WERI-Rb-1 (cell line): ENCODE measurements around the gene KDM8.

Experiments used
- DNase-seq: peaks from one replicate; pipeline ENCODE4 v3.0.0-alpha.2; 2020
- H3K27ac ChIP-seq: fragments of 250-450 bp; sonication (Bioruptor Pico); 2 replicates; pipeline ENCODE4 v1.5.1; 2020; ENCODE audit warnings: mild to moderate bottlenecking, moderate library complexity
- H3K27me3 ChIP-seq: fragments of 250-450 bp; sonication (Bioruptor Pico); 2 replicates; pipeline ENCODE4 v1.5.1; 2021; ENCODE audit warnings: mild to moderate bottlenecking, low read depth, moderate library complexity; ENCODE audit not compliant: insufficient read depth, severe bottlenecking
- H3K36me3 ChIP-seq: fragments of 250-450 bp; sonication (Bioruptor Pico); 2 replicates; pipeline ENCODE4 v1.5.1; 2020; ENCODE audit warnings: mild to moderate bottlenecking, moderate library complexity
- H3K4me3 ChIP-seq: 2 replicates; pipeline ENCODE4 v1.5.1; 2011; ENCODE audit warnings: low read depth, mild to moderate bottlenecking, control low read depth, low read length
- H3K9me3 ChIP-seq: fragments of 250-450 bp; sonication (Bioruptor Pico); 2 replicates; pipeline ENCODE4 v1.5.1; 2021; ENCODE audit warnings: mild to moderate bottlenecking, moderate library complexity; ENCODE audit not compliant: severe bottlenecking
- TF ChIP-seq, protein P1 (sequence below): IDR thresholded peaks from 2 replicates; pipeline ENCODE4 v1.5.1; 2011; ENCODE audit warnings: low read depth, mild to moderate bottlenecking, control low read depth, inconsistent platforms, low read length

The KDM8 gene

DNA sequence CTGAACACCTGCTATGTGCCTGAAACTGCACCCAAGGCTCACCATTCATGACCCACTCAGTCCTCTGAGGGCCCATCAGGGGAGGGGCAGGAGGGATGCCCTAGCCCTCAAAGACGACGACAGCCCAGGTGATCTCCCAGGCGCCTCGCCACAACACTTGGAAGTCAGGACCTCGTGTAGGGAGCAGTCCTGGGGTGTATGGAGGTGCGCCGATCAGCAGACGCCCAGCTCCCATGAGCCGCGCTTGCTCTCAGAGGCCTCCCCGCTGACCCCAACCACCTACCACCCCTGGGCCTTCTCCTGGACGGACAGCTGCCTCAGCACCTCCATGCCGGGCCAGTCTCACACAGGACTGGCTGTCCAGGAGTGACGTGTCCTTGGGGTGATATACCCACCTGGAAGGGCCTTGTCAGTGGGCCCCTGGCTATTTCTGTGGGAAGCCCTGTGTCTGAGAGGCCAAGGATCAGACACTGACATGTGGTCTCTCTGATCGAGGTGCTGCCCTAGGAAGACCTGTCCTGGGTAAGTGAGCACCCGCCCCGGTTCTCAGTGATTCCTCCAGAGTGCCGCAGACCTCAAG lies 26.7 kb downstream of the KDM8 start:
- no peak for DNase-seq
- H3K36me3 ChIP-seq = no peaks in the 10 kb centered on the region; the same call in 1 of the 2 replicates
- TF ChIP-seq, protein P1, sequence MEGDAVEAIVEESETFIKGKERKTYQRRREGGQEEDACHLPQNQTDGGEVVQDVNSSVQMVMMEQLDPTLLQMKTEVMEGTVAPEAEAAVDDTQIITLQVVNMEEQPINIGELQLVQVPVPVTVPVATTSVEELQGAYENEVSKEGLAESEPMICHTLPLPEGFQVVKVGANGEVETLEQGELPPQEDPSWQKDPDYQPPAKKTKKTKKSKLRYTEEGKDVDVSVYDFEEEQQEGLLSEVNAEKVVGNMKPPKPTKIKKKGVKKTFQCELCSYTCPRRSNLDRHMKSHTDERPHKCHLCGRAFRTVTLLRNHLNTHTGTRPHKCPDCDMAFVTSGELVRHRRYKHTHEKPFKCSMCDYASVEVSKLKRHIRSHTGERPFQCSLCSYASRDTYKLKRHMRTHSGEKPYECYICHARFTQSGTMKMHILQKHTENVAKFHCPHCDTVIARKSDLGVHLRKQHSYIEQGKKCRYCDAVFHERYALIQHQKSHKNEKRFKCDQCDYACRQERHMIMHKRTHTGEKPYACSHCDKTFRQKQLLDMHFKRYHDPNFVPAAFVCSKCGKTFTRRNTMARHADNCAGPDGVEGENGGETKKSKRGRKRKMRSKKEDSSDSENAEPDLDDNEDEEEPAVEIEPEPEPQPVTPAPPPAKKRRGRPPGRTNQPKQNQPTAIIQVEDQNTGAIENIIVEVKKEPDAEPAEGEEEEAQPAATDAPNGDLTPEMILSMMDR = no peak
- no peak overlapping the region for H3K4me3 ChIP-seq
- no peak overlapping the region for H3K27ac ChIP-seq
- no peaks in the 10 kb centered on the region for H3K27me3 ChIP-seq
- no peaks in the 10 kb centered on the region for H3K9me3 ChIP-seq

DNA sequence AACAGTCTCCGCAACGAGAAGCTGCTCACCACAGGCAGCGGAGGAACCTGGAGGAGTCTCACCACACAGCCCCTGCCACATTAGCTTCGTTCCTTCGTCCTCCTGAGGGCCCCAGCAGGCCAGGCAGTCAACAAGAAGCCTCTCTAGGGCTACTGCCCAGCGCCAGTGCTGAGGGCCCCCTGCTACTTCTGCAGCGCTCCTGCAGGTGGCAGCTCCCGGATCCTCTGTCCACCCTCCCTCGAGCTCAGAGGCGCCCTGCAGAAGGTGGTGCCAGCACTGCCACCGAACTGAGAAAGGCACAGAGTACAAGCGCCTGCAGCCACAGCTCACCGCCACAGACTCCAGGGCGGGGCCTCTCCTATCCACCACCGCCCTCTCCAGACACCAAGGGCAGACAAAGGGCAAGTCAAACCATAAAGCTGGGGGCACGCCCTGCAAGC lies 27.3 kb downstream of the KDM8 start:
- H3K4me3 ChIP-seq = no peak overlapping the region
- DNase-seq = no peak
- no peaks in the 10 kb centered on the region for H3K9me3 ChIP-seq
- H3K27me3 ChIP-seq = no peaks in the 10 kb centered on the region
- H3K27ac ChIP-seq = no peak overlapping the region
- H3K36me3 ChIP-seq = no peaks in the 10 kb centered on the region; the same call in 1 of the 2 replicates
- TF ChIP-seq, protein P1 = peak; percentile 34

DNA sequence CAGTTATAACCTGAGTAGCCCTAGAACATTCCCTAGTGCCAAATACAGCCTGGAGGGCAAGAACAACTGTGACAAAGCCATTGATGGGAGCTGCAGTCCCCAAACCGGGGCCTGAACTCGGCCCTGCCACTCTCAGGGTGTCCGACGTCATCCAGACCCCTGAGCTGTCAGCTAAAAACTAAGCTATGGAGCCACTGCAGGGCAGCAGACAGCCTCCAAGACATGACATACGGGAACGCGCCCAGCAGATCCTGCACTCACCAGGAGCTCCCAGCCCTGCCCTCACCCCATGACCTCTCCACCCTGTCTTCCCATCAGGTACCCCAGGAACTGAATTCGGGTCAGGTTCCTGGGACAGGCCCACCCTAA lies 28.4 kb downstream of the KDM8 start:
- no peaks in the 10 kb centered on the region; the same call in 1 of the 2 replicates for H3K36me3 ChIP-seq
- H3K27ac ChIP-seq = no peak overlapping the region

DNA sequence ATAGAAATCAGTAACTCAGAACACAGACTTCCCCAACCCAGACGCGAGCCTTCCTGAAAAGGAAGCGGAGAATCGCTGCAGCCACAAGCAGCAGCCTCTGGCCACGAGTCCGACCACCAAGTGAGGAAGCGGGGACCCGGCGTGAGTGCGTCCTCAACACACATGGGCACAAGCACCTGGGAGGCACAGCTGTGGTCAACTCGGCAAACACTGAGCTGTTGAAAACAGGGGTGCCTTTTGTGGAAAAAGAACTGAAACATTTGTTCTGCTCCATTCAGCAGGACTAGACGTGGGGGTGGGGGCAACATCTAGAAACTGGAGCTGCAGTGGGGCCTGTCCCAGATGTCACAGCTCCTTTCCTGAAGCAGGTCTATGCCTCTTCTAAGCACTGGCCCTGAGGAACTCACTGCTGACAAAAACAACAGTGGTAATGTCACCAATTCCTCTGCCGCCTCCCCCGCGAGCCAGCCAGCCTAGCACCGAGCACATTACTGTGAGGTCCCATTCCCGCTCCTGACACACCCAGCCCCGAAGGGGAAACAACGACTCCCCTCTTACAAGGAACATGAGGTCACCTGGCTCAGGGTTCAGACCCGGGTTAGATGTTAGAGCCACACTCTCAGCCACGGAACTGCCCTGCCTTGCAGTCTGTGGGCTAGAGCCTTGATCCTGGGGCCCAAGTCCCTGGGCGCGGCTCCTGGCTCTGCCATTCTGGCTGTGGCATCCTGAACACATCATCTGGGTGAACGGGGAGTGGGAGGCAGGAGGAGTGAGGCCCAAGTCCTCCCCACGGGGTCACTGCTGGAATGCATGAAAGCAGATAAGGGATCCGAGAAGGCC lies 29.0 kb downstream of the KDM8 start:
- no peak for DNase-seq
- TF ChIP-seq, protein P1 = no peak
- Histone ChIP-seq H3K27me3 (no peaks in the 10 kb centered on the region), H3K4me3 (no peak overlapping the region), H3K36me3 (no peaks in the 10 kb centered on the region; the same call in 1 of the 2 replicates), H3K9me3 (no peaks in the 10 kb centered on the region), H3K27ac (no peak overlapping the region)

More for the DNA sequence above, 28.4 kb downstream of the KDM8 start:
- no peaks in the 10 kb centered on the region for H3K9me3 ChIP-seq
- DNase-seq = no peak
- TF ChIP-seq, protein P1 = no peak
- H3K4me3 ChIP-seq = no peak overlapping the region
- H3K27me3 ChIP-seq = no peaks in the 10 kb centered on the region

DNA sequence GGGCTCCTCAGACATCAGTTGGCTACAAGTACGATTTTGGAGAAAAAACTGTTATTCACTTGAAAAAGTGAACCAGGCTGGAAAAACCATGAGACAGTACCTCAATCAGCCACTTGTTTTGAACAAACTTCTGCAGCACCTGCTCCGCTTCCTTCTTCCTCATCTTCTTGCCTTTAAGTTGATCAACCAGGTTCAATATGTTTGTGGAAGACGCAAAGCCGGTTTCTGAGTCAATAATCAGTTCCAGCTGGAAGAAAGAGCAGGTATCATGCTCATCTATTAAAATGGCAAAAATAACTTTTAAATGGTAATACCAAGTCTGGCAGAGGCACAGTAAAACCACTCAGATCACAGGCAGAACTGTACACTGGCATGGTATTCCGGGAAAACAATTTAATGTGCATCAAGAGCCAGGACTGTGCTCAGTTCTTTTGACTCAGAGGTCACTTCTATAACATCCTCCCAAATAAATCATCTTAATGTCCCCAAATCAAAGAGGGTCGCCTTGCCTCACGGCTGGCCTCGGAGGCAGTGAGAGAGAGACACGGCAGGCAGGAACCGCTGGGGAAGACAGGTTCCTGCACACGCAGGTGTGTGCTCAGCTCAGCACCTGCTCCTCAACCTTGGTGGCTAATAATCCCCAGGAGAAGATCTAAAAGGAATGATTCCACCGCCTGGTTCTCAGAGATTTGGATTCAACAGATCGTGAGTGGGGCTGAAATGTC lies 29.7 kb downstream of the KDM8 start:
- Histone ChIP-seq H3K27me3 (no peaks in the 10 kb centered on the region), H3K9me3 (no peaks in the 10 kb centered on the region), H3K36me3 (no peaks in the 10 kb centered on the region; the same call in 1 of the 2 replicates), H3K4me3 (no peak overlapping the region), H3K27ac (no peak overlapping the region)
- DNase-seq = no peak
- TF ChIP-seq, protein P1 = no peak
